Fibroblast of lung (primary cell): Measurements from ENCODE around the gene RPH3AL. TPM values are rescaled to one million over a fixed set of nuclear protein-coding genes. Genes with fewer than 3 reads are reported as not detected.

Source experiments
- DNase-seq, 2 donors: peaks; one replicate each; pipeline versions ENCODE4 v3.0.0 to v3.0.0-alpha.2; 2010; ENCODE audit warnings: low read depth in 2 of 2
- H2AFZ ChIP-seq: 2 replicates; pipeline ENCODE4 v1.5.1; 2012; ENCODE audit warnings: low read length, control low read depth, inconsistent platforms
- H3K27ac ChIP-seq: 2 replicates; pipeline ENCODE4 v1.5.1; 2011; ENCODE audit warnings: low read length, control low read depth; ENCODE audit not compliant: insufficient read depth
- H3K27me3 ChIP-seq: 2 replicates; pipeline ENCODE4 v1.5.1; 2011; ENCODE audit warnings: mild to moderate bottlenecking, low read length; ENCODE audit not compliant: control insufficient read depth, insufficient read depth
- H3K36me3 ChIP-seq: 2 replicates; pipeline ENCODE4 v1.5.1; 2011; ENCODE audit warnings: low read length; ENCODE audit not compliant: control insufficient read depth, insufficient read depth
- H3K4me1 ChIP-seq: 2 replicates; pipeline ENCODE4 v1.5.1; 2011; ENCODE audit warnings: low read length; ENCODE audit not compliant: control insufficient read depth, insufficient read depth; ENCODE audit errors: extremely low read depth
- H3K4me2 ChIP-seq: 2 replicates; pipeline ENCODE4 v1.5.1; 2011; ENCODE audit warnings: low read length, control low read depth; ENCODE audit not compliant: insufficient read depth; ENCODE audit errors: extremely low read depth
- H3K4me3 ChIP-seq, 4 experiments: fragments of 200-600 bp in 1 of 4; sonication (generic) in 1 of 4; replicated peaks in 1 of 4; 2 replicates each; pipeline ENCODE4 v1.5.1; 2011 to 2016; ENCODE audit warnings: low read length in 4 of 4, low read depth in 3 of 4, mild to moderate bottlenecking in 3 of 4, control low read depth in 2 of 4, inconsistent platforms in 1 of 4, mixed read lengths in 1 of 4; ENCODE audit not compliant: insufficient read depth in 1 of 4; ENCODE audit errors: control extremely low read depth in 1 of 4
- H3K79me2 ChIP-seq: 2 replicates; pipeline ENCODE4 v1.5.1; 2012; ENCODE audit warnings: mild to moderate bottlenecking, low read length, inconsistent platforms; ENCODE audit not compliant: control insufficient read depth, insufficient read depth
- H3K9ac ChIP-seq: 2 replicates; pipeline ENCODE4 v1.5.1; 2011; ENCODE audit warnings: mild to moderate bottlenecking, low read length, control low read depth; ENCODE audit not compliant: insufficient read depth
- H3K9me3 ChIP-seq: 2 replicates; pipeline ENCODE4 v1.5.1; 2012; ENCODE audit warnings: low read depth, low read length; ENCODE audit not compliant: control insufficient read depth, insufficient read depth
- H4K20me1 ChIP-seq: 2 replicates; pipeline ENCODE4 v1.5.1; 2011; ENCODE audit warnings: low read length; ENCODE audit not compliant: control insufficient read depth, insufficient read depth; ENCODE audit errors: extremely low read depth
- CTCF ChIP-seq, 2 donors: IDR thresholded peaks in 1 of 2; conservative IDR thresholded peaks in 1 of 2; 1 replicate in 1 of 2; 2 replicates in 1 of 2; pipeline ENCODE4 v1.5.1; 2011 to 2012; ENCODE audit warnings: low read length in 2 of 2, control low read depth in 1 of 2, inconsistent platforms in 1 of 2, low read depth in 1 of 2, mild to moderate bottlenecking in 1 of 2
- EZH2 ChIP-seq: IDR thresholded peaks from 2 replicates; pipeline ENCODE4 v1.5.1; 2012; ENCODE audit warnings: low read length, control low read depth, mild to moderate bottlenecking; ENCODE audit errors: missing control alignments
- polyA plus RNA-seq, 2 donors: library from polyadenylated mRNA; depleted of rRNA in 1 of 2; stranded (reverse) in 1 of 2; unstranded in 1 of 2; fragments of >200 nt; gene quantifications; 2 replicates each; pipeline ENCODE4 v1.2.1, GENCODE V29; 2011 to 2012; ENCODE audit warnings: missing spikeins in 1 of 2
- total RNA-seq: library from RNA; depleted of rRNA; stranded (reverse); fragments of >200 nt; gene quantifications from 2 replicates; pipeline ENCODE4 v1.2.1, GENCODE V29; 2014

The RPH3AL gene
- total and polyA plus RNA-seq, 2 donors (not counting 1 experiment from before 2014, with no cell fraction given): 0.49 to 3.0 TPM

GRCh38 chr17:284676-285355 lies 67.8 kb downstream of the RPH3AL start:
- Histone ChIP-seq H3K4me3 (no peak overlapping the region), H3K4me2 (no peak overlapping the region), H3K79me2 (no peaks in the 10 kb centered on the region), H3K9ac (no peak overlapping the region), H3K27me3 (no peaks in the 10 kb centered on the region), H3K9me3 (no peaks in the 10 kb centered on the region), H3K4me1 (no peaks in the 10 kb centered on the region), H3K27ac (no peak overlapping the region), H2AFZ (no peak overlapping the region), H4K20me1 (no peaks in the 10 kb centered on the region), H3K36me3 (no peaks in the 10 kb centered on the region)
- no peak for TF ChIP-seq EZH2
- no peak for TF ChIP-seq CTCF (conservative IDR thresholded peaks at IDR 0.05 in 1 of 2, IDR thresholded peaks at IDR 0.05 in 1 of 2; ENCODE audit: low read depth in 1 of 2, low read length in 2 of 2)
- no peak for DNase-seq

- TF ChIP-seq CTCF (conservative IDR thresholded peaks at IDR 0.05 in 1 of 2, IDR thresholded peaks at IDR 0.05 in 1 of 2; ENCODE audit: low read depth in 1 of 2, low read length in 2 of 2) (no peak), EZH2 (no peak)
- H3K27ac ChIP-seq: no peak overlapping the region
- no peak overlapping the region for H3K4me2 ChIP-seq
- H3K9me3 ChIP-seq: no peaks in the 10 kb centered on the region
- no peaks in the 10 kb centered on the region for H3K4me1 ChIP-seq
- H3K9ac ChIP-seq: no peak overlapping the region
- no peaks in the 10 kb centered on the region for H4K20me1 ChIP-seq
- H3K27me3 ChIP-seq: no peaks in the 10 kb centered on the region
- no peaks in the 10 kb centered on the region for H3K36me3 ChIP-seq
- no peak overlapping the region for H3K4me3 ChIP-seq
- DNase-seq: no peak
- no peaks in the 10 kb centered on the region for H3K79me2 ChIP-seq
- no peak overlapping the region for H2AFZ ChIP-seq
Observed at GRCh38 chr17:283911-284675, 68.5 kb downstream of the RPH3AL start.

GRCh38 chr17:282912-283882 lies 69.4 kb downstream of the RPH3AL start:
- no peaks in the 10 kb centered on the region for H3K4me1 ChIP-seq
- no peaks in the 10 kb centered on the region for H3K79me2 ChIP-seq
- H4K20me1 ChIP-seq: no peaks in the 10 kb centered on the region
- H3K4me2 ChIP-seq: no peak overlapping the region
- H2AFZ ChIP-seq: no peak overlapping the region
- no peaks in the 10 kb centered on the region for H3K9me3 ChIP-seq
- no peaks in the 10 kb centered on the region for H3K36me3 ChIP-seq
- TF ChIP-seq CTCF (conservative IDR thresholded peaks at IDR 0.05 in 1 of 2, IDR thresholded peaks at IDR 0.05 in 1 of 2; ENCODE audit: low read depth in 1 of 2, low read length in 2 of 2): no peak
- no peak for TF ChIP-seq EZH2
- H3K27ac ChIP-seq: no peak overlapping the region
- no peak for DNase-seq
- H3K4me3 ChIP-seq: no peak overlapping the region
- H3K9ac ChIP-seq: no peak overlapping the region
- H3K27me3 ChIP-seq: no peaks in the 10 kb centered on the region
